Glutamatergic neuron (in vitro differentiated cells): ENCODE results near the gene UFSP1. TPM values are rescaled to one million over a fixed set of nuclear protein-coding genes. Genes with fewer than 3 reads are reported as not detected.

Source experiments
- DNase-seq: peaks from one replicate; pipeline ENCODE4 v3.0.0; 2022
- H3K27ac Mint-ChIP-seq: one replicate; pipeline ENCODE4 v1.8.0; 2020; ENCODE audit warnings: mild to moderate bottlenecking, mixed read lengths, inconsistent platforms; ENCODE audit not compliant: unreplicated experiment
- H3K27me3 Mint-ChIP-seq: one replicate; pipeline ENCODE4 v1.8.0; 2020; ENCODE audit warnings: mild to moderate bottlenecking, moderate library complexity, mixed read lengths, inconsistent platforms; ENCODE audit not compliant: unreplicated experiment
- H3K36me3 Mint-ChIP-seq: one replicate; pipeline ENCODE4 v1.8.0; 2020; ENCODE audit warnings: mild to moderate bottlenecking, mixed read lengths, inconsistent platforms; ENCODE audit not compliant: unreplicated experiment
- H3K4me1 Mint-ChIP-seq: one replicate; pipeline ENCODE4 v1.8.0; 2020; ENCODE audit warnings: mild to moderate bottlenecking, low read depth, mixed read lengths, inconsistent platforms; ENCODE audit not compliant: unreplicated experiment
- H3K4me3 Mint-ChIP-seq: one replicate; pipeline ENCODE4 v1.8.0; 2020; ENCODE audit warnings: mild to moderate bottlenecking, mixed read lengths, inconsistent platforms; ENCODE audit not compliant: unreplicated experiment
- H3K9me3 Mint-ChIP-seq: one replicate; pipeline ENCODE4 v1.8.0; 2020; ENCODE audit warnings: mild to moderate bottlenecking, moderate library complexity, mixed read lengths, inconsistent platforms; ENCODE audit not compliant: unreplicated experiment
- CTCF ChIP-seq: fragments of 200-600 bp; sonication (generic); IDR thresholded peaks from one replicate; pipeline ENCODE4 v1.5.0; 2021; ENCODE audit not compliant: partially characterized antibody, unreplicated experiment
- total RNA-seq: library from RNA; stranded (reverse); fragmentation: NEBNext Ultra II Directional; extraction: Animal tissue kit (Norgen Biotek cat#: 25700); gene quantifications from one replicate; pipeline ENCODE4 v1.2.1, GENCODE V29; 2021; ENCODE audit not compliant: unreplicated experiment

UFSP1 gene
- total RNA-seq, 1 donor from 2014 or later = 3.2 TPM

- no peak overlapping the region for H3K4me3 Mint-ChIP-seq
- H3K9me3 Mint-ChIP-seq = peaks cover 19% of the 10 kb centered on the region
- H3K27ac Mint-ChIP-seq = peak overlapping the region; percentile 85
- DNase-seq = no peak
- no peak for TF ChIP-seq CTCF
- H3K4me1 Mint-ChIP-seq = peaks cover 12% of the 10 kb centered on the region
- peaks cover 11% of the 10 kb centered on the region for H3K27me3 Mint-ChIP-seq
- H3K36me3 Mint-ChIP-seq = peaks cover 12% of the 10 kb centered on the region
These were observed 4.6 kb downstream of the UFSP1 start for GRCh38 chr7:100884736-100885439.

GRCh38 chr7:100882785-100883526 lies 6.6 kb downstream of the UFSP1 start:
- H3K4me3 Mint-ChIP-seq = peak overlapping the region; percentile 22
- no peak for TF ChIP-seq CTCF
- H3K27me3 Mint-ChIP-seq = peaks cover 8% of the 10 kb centered on the region
- H3K36me3 Mint-ChIP-seq = peaks cover 12% of the 10 kb centered on the region
- peaks cover 18% of the 10 kb centered on the region for H3K9me3 Mint-ChIP-seq
- H3K27ac Mint-ChIP-seq = no peak overlapping the region
- no peak for DNase-seq
- peaks cover 17% of the 10 kb centered on the region for H3K4me1 Mint-ChIP-seq

GRCh38 chr7:100882201-100882600 lies 7.3 kb downstream of the UFSP1 start:
- Mint-ChIP-seq H3K4me3 (no peak overlapping the region), H3K9me3 (peaks cover 16% of the 10 kb centered on the region), H3K27ac (no peak overlapping the region), H3K27me3 (peaks cover 6% of the 10 kb centered on the region), H3K36me3 (peaks cover 12% of the 10 kb centered on the region), H3K4me1 (peaks cover 14% of the 10 kb centered on the region)
- no peak for TF ChIP-seq CTCF
- no peak for DNase-seq

- Mint-ChIP-seq H3K4me3 (no peak overlapping the region), H3K27ac (peak overlapping the region; percentile 70), H3K36me3 (peaks cover 12% of the 10 kb centered on the region), H3K27me3 (peaks cover 10% of the 10 kb centered on the region), H3K9me3 (peaks cover 15% of the 10 kb centered on the region), H3K4me1 (peaks cover 21% of the 10 kb centered on the region)
- TF ChIP-seq CTCF = no peak
- no peak for DNase-seq
These were observed 8.4 kb downstream of the UFSP1 start for GRCh38 chr7:100881136-100881535.

- Mint-ChIP-seq H3K27ac (peak overlapping the region; percentile 70), H3K27me3 (peaks cover 13% of the 10 kb centered on the region), H3K4me1 (peaks cover 21% of the 10 kb centered on the region), H3K4me3 (peak overlapping the region; percentile 57), H3K36me3 (peaks cover 12% of the 10 kb centered on the region), H3K9me3 (peaks cover 16% of the 10 kb centered on the region)
- no peak for DNase-seq
- TF ChIP-seq CTCF = no peak
These were observed 8.9 kb downstream of the UFSP1 start for GRCh38 chr7:100880645-100881044.
